Measurements from ENCODE around the gene SLC32A1. TPM values are rescaled to one million over a fixed set of nuclear protein-coding genes. Genes with fewer than 3 reads are reported as not detected.

SLC32A1 gene
- total RNA-seq, 1 experiment from 2014 or later = 0.09 TPM

DNA sequence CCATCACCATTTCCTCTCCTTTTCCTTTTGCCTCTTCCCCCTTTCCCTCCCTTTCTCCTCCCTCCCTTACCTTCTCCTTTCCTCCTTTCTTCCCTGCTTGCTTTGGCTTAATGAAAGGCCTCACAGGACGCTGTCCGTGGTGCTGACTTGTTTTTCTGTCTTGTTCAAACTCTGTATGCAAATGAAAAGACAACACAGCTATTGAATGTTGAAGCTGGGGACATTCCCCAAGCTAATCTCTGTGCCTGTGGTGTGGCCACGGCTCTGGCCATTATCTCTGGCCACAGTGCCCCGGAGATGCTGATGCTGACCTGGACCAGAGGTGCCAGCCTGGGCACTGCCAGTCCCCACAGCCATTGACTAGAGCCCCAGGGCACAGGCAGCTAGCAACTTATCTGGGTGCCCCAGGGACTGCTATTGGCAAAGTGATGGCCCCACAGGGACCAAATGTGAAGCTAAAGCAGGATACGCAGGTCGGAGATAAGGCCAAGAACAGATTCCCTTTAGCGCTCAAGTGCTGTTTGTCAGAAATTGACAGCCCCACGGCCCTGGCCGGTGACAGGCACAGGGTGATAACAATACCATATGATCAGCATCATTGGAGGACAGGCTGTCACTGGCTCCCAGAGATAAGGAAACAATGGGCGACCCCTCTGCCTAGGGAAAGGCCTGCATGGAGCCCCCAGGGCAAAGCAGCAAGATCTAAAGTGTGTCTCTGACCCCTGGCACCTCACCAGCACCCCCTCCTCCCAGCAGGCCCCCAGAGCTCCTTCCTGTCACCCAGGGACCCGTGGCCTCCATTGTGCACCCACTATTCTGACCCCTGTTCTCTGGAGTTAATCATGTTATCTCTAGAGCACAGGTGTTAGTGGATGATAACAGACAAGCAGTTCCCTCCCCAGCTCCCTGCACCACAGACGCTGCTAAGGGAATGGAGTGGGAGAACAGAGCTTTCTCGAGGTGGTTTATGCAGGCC, 31.6 kb upstream of the SLC32A1 start (continued):
- TF ChIP-seq PREB (CRISPR knock-in tag; IDR thresholded peaks at IDR 0.05; ENCODE audit: borderline replicate concordance) (peak; percentile 85; the same call in 1 of the 2 replicates), FOXK1 (CRISPR knock-in tag; IDR thresholded peaks at IDR 0.05) (peak; percentile 77; the same call in 1 of the 2 replicates), ZNF121 (CRISPR knock-in tag; IDR thresholded peaks at IDR 0.05) (no peak), RELA (CRISPR knock-in tag; IDR thresholded peaks at IDR 0.05; ENCODE audit: borderline replicate concordance) (no peak), ZNF396 (CRISPR knock-in tag; IDR thresholded peaks at IDR 0.05; ENCODE audit: borderline replicate concordance) (no peak), IRF1 (CRISPR knock-in tag; IDR thresholded peaks at IDR 0.05) (no peak), ZNF532 (CRISPR knock-in tag; IDR thresholded peaks at IDR 0.05; ENCODE audit: borderline replicate concordance) (no peak), ARID4B (CRISPR knock-in tag; IDR thresholded peaks at IDR 0.05; ENCODE audit: borderline replicate concordance) (no peak), NFYB (CRISPR knock-in tag; conservative IDR thresholded peaks at IDR 0.05; ENCODE audit: low read depth) (no peak), SP1 (CRISPR knock-in tag; conservative IDR thresholded peaks at IDR 0.05) (peak; percentile 54), MYBL2 (CRISPR knock-in tag; IDR thresholded peaks at IDR 0.05) (peak; percentile 71; the same call in 1 of the 2 replicates), MLX (CRISPR knock-in tag; IDR thresholded peaks at IDR 0.05) (no peak), ATF1 (CRISPR knock-in tag; IDR thresholded peaks at IDR 0.05) (no peak), PRRX2 (CRISPR knock-in tag; IDR thresholded peaks at IDR 0.05) (no peak), KAT7 (CRISPR knock-in tag; IDR thresholded peaks at IDR 0.05; ENCODE audit: borderline replicate concordance) (0 out of 2 replicates have a peak, but pooled peaks have one; percentile 39), GABPB1 (CRISPR knock-in tag; IDR thresholded peaks at IDR 0.05) (peak; percentile 73), ATF2 (CRISPR knock-in tag; IDR thresholded peaks at IDR 0.05; ENCODE audit: borderline replicate concordance, low read depth) (peak; percentile 55; the same call in 1 of the 2 replicates)
- TF ChIP-seq, protein P1, sequence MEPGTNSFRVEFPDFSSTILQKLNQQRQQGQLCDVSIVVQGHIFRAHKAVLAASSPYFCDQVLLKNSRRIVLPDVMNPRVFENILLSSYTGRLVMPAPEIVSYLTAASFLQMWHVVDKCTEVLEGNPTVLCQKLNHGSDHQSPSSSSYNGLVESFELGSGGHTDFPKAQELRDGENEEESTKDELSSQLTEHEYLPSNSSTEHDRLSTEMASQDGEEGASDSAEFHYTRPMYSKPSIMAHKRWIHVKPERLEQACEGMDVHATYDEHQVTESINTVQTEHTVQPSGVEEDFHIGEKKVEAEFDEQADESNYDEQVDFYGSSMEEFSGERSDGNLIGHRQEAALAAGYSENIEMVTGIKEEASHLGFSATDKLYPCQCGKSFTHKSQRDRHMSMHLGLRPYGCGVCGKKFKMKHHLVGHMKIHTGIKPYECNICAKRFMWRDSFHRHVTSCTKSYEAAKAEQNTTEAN (CRISPR knock-in tag; IDR thresholded peaks at IDR 0.05) = peak; percentile 79; the same call in 1 of the 2 replicates
- TF ChIP-seq, protein P2, sequence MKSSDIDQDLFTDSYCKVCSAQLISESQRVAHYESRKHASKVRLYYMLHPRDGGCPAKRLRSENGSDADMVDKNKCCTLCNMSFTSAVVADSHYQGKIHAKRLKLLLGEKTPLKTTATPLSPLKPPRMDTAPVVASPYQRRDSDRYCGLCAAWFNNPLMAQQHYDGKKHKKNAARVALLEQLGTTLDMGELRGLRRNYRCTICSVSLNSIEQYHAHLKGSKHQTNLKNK (CRISPR knock-in tag; IDR thresholded peaks at IDR 0.05) = no peak
- TF ChIP-seq, protein P3, sequence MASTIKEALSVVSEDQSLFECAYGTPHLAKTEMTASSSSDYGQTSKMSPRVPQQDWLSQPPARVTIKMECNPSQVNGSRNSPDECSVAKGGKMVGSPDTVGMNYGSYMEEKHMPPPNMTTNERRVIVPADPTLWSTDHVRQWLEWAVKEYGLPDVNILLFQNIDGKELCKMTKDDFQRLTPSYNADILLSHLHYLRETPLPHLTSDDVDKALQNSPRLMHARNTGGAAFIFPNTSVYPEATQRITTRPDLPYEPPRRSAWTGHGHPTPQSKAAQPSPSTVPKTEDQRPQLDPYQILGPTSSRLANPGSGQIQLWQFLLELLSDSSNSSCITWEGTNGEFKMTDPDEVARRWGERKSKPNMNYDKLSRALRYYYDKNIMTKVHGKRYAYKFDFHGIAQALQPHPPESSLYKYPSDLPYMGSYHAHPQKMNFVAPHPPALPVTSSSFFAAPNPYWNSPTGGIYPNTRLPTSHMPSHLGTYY (CRISPR knock-in tag; IDR thresholded peaks at IDR 0.05) = no peak

Measured in WTC11 (cell line).